Duodenal mucosa (tissue), 2 donors: Measurements from ENCODE around the gene MPND.

Source experiments
- H3K27ac ChIP-seq: one replicate; pipeline ENCODE4 v1.7.0; 2013; ENCODE audit warnings: low read depth, low read length
- H3K27me3 ChIP-seq, 2 donors: one replicate each; pipeline ENCODE4 v1.7.0; 2013; ENCODE audit warnings: low read length in 2 of 2, control low read depth in 1 of 2; ENCODE audit not compliant: insufficient read depth in 2 of 2, control insufficient read depth in 1 of 2
- H3K36me3 ChIP-seq, 2 donors: one replicate each; pipeline ENCODE4 v1.7.0; 2013; ENCODE audit warnings: low read length in 2 of 2, control low read depth in 1 of 2; ENCODE audit not compliant: insufficient read depth in 2 of 2, control insufficient read depth in 1 of 2
- H3K4me1 ChIP-seq, 2 donors: one replicate each; pipeline ENCODE4 v1.7.0; 2013; ENCODE audit warnings: low read length in 2 of 2, control low read depth in 1 of 2; ENCODE audit not compliant: insufficient read depth in 2 of 2, control insufficient read depth in 1 of 2
- H3K4me3 ChIP-seq, 2 donors: one replicate each; pipeline ENCODE4 v1.7.0; 2013; ENCODE audit warnings: low read length in 2 of 2, low read depth in 1 of 2
- H3K9ac ChIP-seq, 2 donors: one replicate each; pipeline ENCODE4 v1.7.0; 2013; ENCODE audit warnings: low read length in 2 of 2, low read depth in 1 of 2
- H3K9me3 ChIP-seq, 2 donors: one replicate each; pipeline ENCODE4 v1.7.0; 2013; ENCODE audit warnings: low read length in 2 of 2, control low read depth in 1 of 2; ENCODE audit not compliant: control insufficient read depth in 1 of 2

MPND gene

GRCh38 chr19:4303819-4304537, 39.4 kb upstream of the MPND start:
- H3K9me3 ChIP-seq, result no peaks in the 10 kb centered on the region

GRCh38 chr19:4304538-4305256, 38.7 kb upstream of the MPND start, which contains the start of gene FSD1:
Gene FSD1, plus strand, starts transcription at chr19:4304598. Its CDS starts 149 bp downstream, at chr19:4304747.
- H3K9me3 ChIP-seq, result no peaks in the 10 kb centered on the region
- no peak within 1 kb of the TSS for H3K4me3 ChIP-seq
- no peak within 1 kb of the TSS for H3K9ac ChIP-seq
- H3K27me3 ChIP-seq, result peaks cover 0 to 3% of the 10 kb centered on the region in 2 donors
- peaks cover 0 to 3% of the 10 kb centered on the region in 2 donors for H3K4me1 ChIP-seq
- H3K27ac ChIP-seq, result no peak within 1 kb of the TSS
- no peaks in the 10 kb centered on the region for H3K36me3 ChIP-seq

More at GRCh38 chr19:4303819-4304537, 39.4 kb upstream of the MPND start:
- Histone ChIP-seq H3K36me3 (no peaks in the 10 kb centered on the region), H3K4me3 (no peak overlapping the region), H3K4me1 (peaks cover 0 to 3% of the 10 kb centered on the region in 2 donors), H3K27ac (no peak overlapping the region), H3K9ac (no peak overlapping the region), H3K27me3 (peaks cover 0 to 3% of the 10 kb centered on the region in 2 donors)

GRCh38 chr19:4305257-4305612, 38.1 kb upstream of the MPND start:
- Histone ChIP-seq H3K27ac (no peak overlapping the region), H3K4me3 (no peak overlapping the region), H3K9me3 (no peaks in the 10 kb centered on the region), H3K4me1 (peaks cover 0 to 3% of the 10 kb centered on the region in 2 donors), H3K27me3 (peaks cover 0 to 3% of the 10 kb centered on the region in 2 donors), H3K36me3 (no peaks in the 10 kb centered on the region), H3K9ac (no peak overlapping the region)

- no peak overlapping the region for H3K27ac ChIP-seq
- no peaks in the 10 kb centered on the region for H3K9me3 ChIP-seq
- H3K27me3 ChIP-seq, result peaks cover 0 to 3% of the 10 kb centered on the region in 2 donors
- no peaks in the 10 kb centered on the region for H3K36me3 ChIP-seq
- H3K4me1 ChIP-seq, result peaks cover 0 to 3% of the 10 kb centered on the region in 2 donors
- no peak overlapping the region for H3K4me3 ChIP-seq
- no peak overlapping the region for H3K9ac ChIP-seq
Measured at GRCh38 chr19:4305659-4306058, 37.7 kb upstream of the MPND start.

GRCh38 chr19:4310247-4311121, 32.9 kb upstream of the MPND start:
- Histone ChIP-seq H3K27me3 (peaks cover 0 to 3% of the 10 kb centered on the region in 2 donors), H3K4me3 (no peak overlapping the region), H3K4me1 (no peaks in the 10 kb centered on the region), H3K36me3 (no peaks in the 10 kb centered on the region), H3K9ac (no peak overlapping the region), H3K9me3 (no peaks in the 10 kb centered on the region), H3K27ac (no peak overlapping the region)

GRCh38 chr19:4313847-4314490, 29.4 kb upstream of the MPND start:
- H3K9me3 ChIP-seq, result no peaks in the 10 kb centered on the region
- H3K27ac ChIP-seq, result no peak overlapping the region
- H3K9ac ChIP-seq, result no peak overlapping the region
- H3K4me3 ChIP-seq, result no peak overlapping the region
- no peaks in the 10 kb centered on the region for H3K27me3 ChIP-seq
- no peaks in the 10 kb centered on the region for H3K36me3 ChIP-seq
- H3K4me1 ChIP-seq, result no peaks in the 10 kb centered on the region

GRCh38 chr19:4316956-4317355, 26.4 kb upstream of the MPND start:
- Histone ChIP-seq H3K36me3 (no peaks in the 10 kb centered on the region), H3K9ac (no peak overlapping the region), H3K9me3 (no peaks in the 10 kb centered on the region), H3K27me3 (no peaks in the 10 kb centered on the region), H3K27ac (no peak overlapping the region), H3K4me1 (no peaks in the 10 kb centered on the region), H3K4me3 (no peak overlapping the region)

GRCh38 chr19:4318460-4318859, 24.9 kb upstream of the MPND start:
- no peaks in the 10 kb centered on the region for H3K36me3 ChIP-seq
- no peak overlapping the region for H3K27ac ChIP-seq
- no peaks in the 10 kb centered on the region for H3K9me3 ChIP-seq
- no peaks in the 10 kb centered on the region for H3K4me1 ChIP-seq
- no peak overlapping the region for H3K4me3 ChIP-seq
- H3K9ac ChIP-seq, result no peak overlapping the region
- no peaks in the 10 kb centered on the region for H3K27me3 ChIP-seq

- Histone ChIP-seq H3K9me3 (no peaks in the 10 kb centered on the region), H3K4me3 (no peak overlapping the region), H3K36me3 (no peaks in the 10 kb centered on the region), H3K4me1 (no peaks in the 10 kb centered on the region), H3K9ac (no peak overlapping the region), H3K27ac (no peak overlapping the region), H3K27me3 (no peaks in the 10 kb centered on the region)
Measured at GRCh38 chr19:4319067-4319718, 24.2 kb upstream of the MPND start.
